Endodermal cell (in vitro differentiated cells): Measurements from ENCODE around the gene GTF3C2. TPM values are rescaled to one million over a fixed set of nuclear protein-coding genes. Genes with fewer than 3 reads are reported as not detected.

Experiments used
- DNase-seq: peaks from one replicate; pipeline ENCODE4 v3.0.0-alpha.2; 2017
- H3K27ac ChIP-seq: 2 replicates; pipeline ENCODE4 v1.5.1; 2013; ENCODE audit warnings: mild to moderate bottlenecking, low read depth, low read length, moderate library complexity
- H3K27me3 ChIP-seq: 2 replicates; pipeline ENCODE4 v1.6.1; 2013; ENCODE audit warnings: mild to moderate bottlenecking, low read length, moderate library complexity; ENCODE audit not compliant: insufficient read depth, control insufficient read depth, poor library complexity, severe bottlenecking
- H3K36me3 ChIP-seq: 2 replicates; pipeline ENCODE4 v1.7.0; 2013; ENCODE audit warnings: mild to moderate bottlenecking, low read length, moderate library complexity; ENCODE audit not compliant: control insufficient read depth, insufficient read depth
- H3K4me1 ChIP-seq: one replicate; pipeline ENCODE4 v1.7.0; 2013; ENCODE audit warnings: low read length; ENCODE audit not compliant: control insufficient read depth, insufficient read depth
- H3K4me3 ChIP-seq: 2 replicates; pipeline ENCODE4 v1.5.1; 2013; ENCODE audit warnings: mild to moderate bottlenecking, low read length, moderate library complexity
- H3K9ac ChIP-seq: 2 replicates; pipeline ENCODE4 v1.6.1; 2013; ENCODE audit warnings: mild to moderate bottlenecking, low read length, moderate library complexity; ENCODE audit not compliant: poor library complexity, severe bottlenecking; ENCODE audit errors: extremely low read depth
- H3K9me3 ChIP-seq: 2 replicates; pipeline ENCODE4 v1.6.1; 2013; ENCODE audit warnings: mild to moderate bottlenecking, low read length, moderate library complexity; ENCODE audit not compliant: control insufficient read depth
- H3K27ac Mint-ChIP-seq: 2 replicates; pipeline ENCODE4 v1.8.0; 2020; ENCODE audit warnings: mixed read lengths
- H3K27me3 Mint-ChIP-seq: 2 replicates; pipeline ENCODE4 v1.8.0; 2021; ENCODE audit warnings: mild to moderate bottlenecking, mixed read lengths; ENCODE audit not compliant: insufficient read depth
- H3K36me3 Mint-ChIP-seq: 2 replicates; pipeline ENCODE4 v1.8.0; 2020; ENCODE audit warnings: low read depth, mixed read lengths
- H3K4me1 Mint-ChIP-seq: 2 replicates; pipeline ENCODE4 v1.8.0; 2020; ENCODE audit warnings: mixed read lengths
- H3K4me3 Mint-ChIP-seq: 2 replicates; pipeline ENCODE4 v1.8.0; 2020; ENCODE audit warnings: mild to moderate bottlenecking, moderate library complexity, mixed read lengths
- H3K9me3 Mint-ChIP-seq: 2 replicates; pipeline ENCODE4 v1.8.0; 2020; ENCODE audit warnings: mild to moderate bottlenecking, mixed read lengths
- WGBS, 2 experiments: methylation state at CpG; one replicate each; pipeline versions ENCODE4 v1.1.5 to v1.1.7; 2013; ENCODE audit warnings: missing lambda C conversion rate in 2 of 2, mixed read lengths in 1 of 2; ENCODE audit not compliant: insufficient coverage in 1 of 2, insufficient read length in 1 of 2; 5-methylcytosine and 5-hydroxymethylcytosine counted together
- total RNA-seq, 2 donors: library from RNA; stranded (reverse); fragmentation: NEBNext Ultra II Directional in 1 of 2; extraction: Animal tissue kit (Norgen Biotek cat#: 25700) in 1 of 2; gene quantifications; 2 replicates in 1 of 2; 3 replicates in 1 of 2; pipeline ENCODE4 v1.2.1, GENCODE V29; 2021
- TF ChIP-seq, protein P1 (sequence below): fragments of 200-600 bp; sonication (generic); conservative IDR thresholded peaks from 2 replicates; pipeline ENCODE4 v1.5.0; 2021; ENCODE audit warnings: antibody characterized with exemption, mild to moderate bottlenecking

GTF3C2 gene
- total RNA-seq, 2 donors from 2014 or later, result 105 to 120 TPM

DNA sequence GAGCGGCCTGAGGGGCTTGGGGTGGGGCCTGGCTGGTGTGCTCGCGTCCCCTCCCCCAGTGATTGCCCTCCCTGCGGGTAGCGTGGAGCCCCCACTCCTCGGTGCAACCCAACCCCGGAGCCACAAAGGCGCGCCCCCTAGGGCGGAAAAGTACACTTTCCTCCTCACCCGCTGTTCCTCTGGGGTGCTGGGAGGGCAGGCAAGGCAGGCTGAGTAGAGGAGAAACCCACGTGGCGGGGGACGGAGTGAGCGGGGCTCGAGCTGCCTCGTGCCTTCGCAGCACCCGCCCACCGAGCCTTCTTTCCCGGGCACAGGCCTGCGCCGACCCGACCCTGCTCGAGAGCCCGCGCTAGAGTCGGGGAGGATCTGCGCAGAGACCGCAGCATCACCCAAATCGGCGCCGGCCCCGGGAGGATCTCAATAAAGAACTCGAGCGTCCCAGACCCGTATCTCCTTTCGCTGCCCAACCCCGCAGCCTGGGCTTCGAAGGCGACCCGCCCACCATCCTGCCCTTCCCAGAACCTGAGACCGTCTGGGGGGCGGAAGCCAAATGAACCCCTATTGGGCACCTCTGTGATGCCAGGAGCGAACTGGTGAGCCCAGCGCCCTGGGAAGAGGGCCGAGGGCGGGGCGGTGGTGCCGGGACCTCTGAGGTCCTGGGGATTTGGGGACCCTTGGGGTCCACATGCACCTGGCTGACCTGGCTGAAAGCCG, 49.8 kb downstream of the GTF3C2 start:
- DNase-seq, result peak; percentile 73
- Mint-ChIP-seq H3K27me3 (peaks cover 51% of the 10 kb centered on the region), H3K27ac (no peak overlapping the region), H3K36me3 (peaks cover 9% of the 10 kb centered on the region), H3K4me1 (peaks cover 2% of the 10 kb centered on the region), H3K9me3 (no peaks in the 10 kb centered on the region), H3K4me3 (peak overlapping the region; percentile 29)
- 16 to 37% methylated on average over 14 to 51 of the region's 51 CpGs for WGBS, 2 experiments
- peaks cover 6% of the 10 kb centered on the region for H3K4me1 ChIP-seq
- no peak overlapping the region for H3K27ac ChIP-seq
- H3K36me3 ChIP-seq, result no peaks in the 10 kb centered on the region
- H3K9me3 ChIP-seq, result no peaks in the 10 kb centered on the region
- no peak overlapping the region for H3K9ac ChIP-seq
- TF ChIP-seq, protein P1, sequence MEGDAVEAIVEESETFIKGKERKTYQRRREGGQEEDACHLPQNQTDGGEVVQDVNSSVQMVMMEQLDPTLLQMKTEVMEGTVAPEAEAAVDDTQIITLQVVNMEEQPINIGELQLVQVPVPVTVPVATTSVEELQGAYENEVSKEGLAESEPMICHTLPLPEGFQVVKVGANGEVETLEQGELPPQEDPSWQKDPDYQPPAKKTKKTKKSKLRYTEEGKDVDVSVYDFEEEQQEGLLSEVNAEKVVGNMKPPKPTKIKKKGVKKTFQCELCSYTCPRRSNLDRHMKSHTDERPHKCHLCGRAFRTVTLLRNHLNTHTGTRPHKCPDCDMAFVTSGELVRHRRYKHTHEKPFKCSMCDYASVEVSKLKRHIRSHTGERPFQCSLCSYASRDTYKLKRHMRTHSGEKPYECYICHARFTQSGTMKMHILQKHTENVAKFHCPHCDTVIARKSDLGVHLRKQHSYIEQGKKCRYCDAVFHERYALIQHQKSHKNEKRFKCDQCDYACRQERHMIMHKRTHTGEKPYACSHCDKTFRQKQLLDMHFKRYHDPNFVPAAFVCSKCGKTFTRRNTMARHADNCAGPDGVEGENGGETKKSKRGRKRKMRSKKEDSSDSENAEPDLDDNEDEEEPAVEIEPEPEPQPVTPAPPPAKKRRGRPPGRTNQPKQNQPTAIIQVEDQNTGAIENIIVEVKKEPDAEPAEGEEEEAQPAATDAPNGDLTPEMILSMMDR, result peak; percentile 11
- peaks cover 57% of the 10 kb centered on the region for H3K27me3 ChIP-seq
- peak overlapping the region; percentile 35 for H3K4me3 ChIP-seq

DNA sequence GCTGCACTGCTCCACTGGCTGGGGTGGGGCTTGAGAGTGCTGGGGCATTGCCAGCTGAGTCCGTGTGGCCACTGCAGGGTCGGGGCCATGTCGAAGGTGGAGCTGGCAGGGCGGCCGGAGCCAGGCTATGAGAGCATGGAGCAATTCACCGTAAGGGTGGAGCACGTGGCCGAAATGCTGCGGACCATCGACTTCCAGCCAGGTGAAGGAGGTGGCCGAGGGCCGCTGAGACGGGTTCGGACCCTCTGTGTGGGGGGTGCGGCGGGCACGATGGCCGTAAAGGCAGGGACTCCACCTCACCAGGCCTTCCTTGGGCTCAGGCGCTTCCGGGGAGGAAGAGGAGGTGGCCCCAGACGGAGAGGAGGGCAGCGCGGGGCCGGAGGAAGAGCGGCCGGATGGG, 50.4 kb downstream of the GTF3C2 start:
- WGBS, 2 experiments, result 74 to 88% methylated on average over 5 to 26 of the region's 26 CpGs
- no peaks in the 10 kb centered on the region for H3K9me3 ChIP-seq

DNA sequence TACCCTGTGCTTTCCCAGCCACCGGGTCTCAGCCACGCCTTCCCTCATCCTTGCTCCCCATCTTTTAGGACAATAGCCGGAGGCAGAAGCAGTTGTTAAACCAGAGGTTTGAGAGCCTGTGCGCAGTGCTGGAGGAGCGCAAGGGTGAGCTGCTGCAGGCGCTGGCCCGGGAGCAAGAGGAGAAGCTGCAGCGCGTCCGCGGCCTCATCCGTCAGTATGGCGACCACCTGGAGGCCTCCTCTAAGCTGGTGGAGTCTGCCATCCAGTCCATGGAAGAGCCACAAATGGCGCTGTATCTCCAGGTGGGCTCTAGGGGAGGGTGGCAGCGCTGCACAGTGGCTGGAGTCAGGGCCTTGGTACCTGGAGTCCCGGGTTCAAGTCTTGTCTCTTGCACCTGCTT, 51.0 kb downstream of the GTF3C2 start:
- WGBS, 2 experiments, result 95 to 99% methylated on average over 16 of the region's 16 CpGs
- Histone ChIP-seq H3K27me3 (peaks cover 57% of the 10 kb centered on the region), H3K9me3 (no peaks in the 10 kb centered on the region)

More for the DNA sequence above, 50.4 kb downstream of the GTF3C2 start:
- Mint-ChIP-seq H3K36me3 (peaks cover 9% of the 10 kb centered on the region), H3K4me3 (no peak overlapping the region), H3K27ac (no peak overlapping the region), H3K9me3 (no peaks in the 10 kb centered on the region), H3K27me3 (peaks cover 51% of the 10 kb centered on the region), H3K4me1 (peaks cover 2% of the 10 kb centered on the region)
- Histone ChIP-seq H3K9ac (no peak overlapping the region), H3K4me3 (no peak overlapping the region), H3K36me3 (no peaks in the 10 kb centered on the region), H3K27me3 (peaks cover 57% of the 10 kb centered on the region), H3K27ac (no peak overlapping the region), H3K4me1 (peaks cover 6% of the 10 kb centered on the region)
- TF ChIP-seq, protein P1, result no peak
- DNase-seq, result peak; percentile 56

More for the DNA sequence above, 51.0 kb downstream of the GTF3C2 start:
- no peak overlapping the region for H3K27ac Mint-ChIP-seq
- TF ChIP-seq, protein P1, result no peak
- peaks cover 51% of the 10 kb centered on the region for H3K27me3 Mint-ChIP-seq
- no peak for DNase-seq
- H3K4me1 Mint-ChIP-seq, result peaks cover 2% of the 10 kb centered on the region
- Histone ChIP-seq H3K27ac (no peak overlapping the region), H3K4me3 (no peak overlapping the region), H3K36me3 (no peaks in the 10 kb centered on the region), H3K9ac (no peak overlapping the region), H3K4me1 (peaks cover 6% of the 10 kb centered on the region)
- H3K9me3 Mint-ChIP-seq, result no peaks in the 10 kb centered on the region
- peaks cover 9% of the 10 kb centered on the region for H3K36me3 Mint-ChIP-seq
- no peak overlapping the region for H3K4me3 Mint-ChIP-seq
